Fibroblast of skin of scalp (primary cell): ENCODE results near the gene EXOC4.

Experiments
- DNase-seq: peaks from one replicate; pipeline ENCODE4 v3.0.0-alpha.2; 2013

Gene EXOC4

GRCh38 chr7:134088199-134088598 lies 835.3 kb downstream of the EXOC4 start:
- DNase-seq, result no peak

- DNase-seq, result no peak
These were observed 836.6 kb downstream of the EXOC4 start for GRCh38 chr7:134089446-134089845.

GRCh38 chr7:134098072-134098471 lies 845.2 kb downstream of the EXOC4 start:
- DNase-seq, result no peak

GRCh38 chr7:134101716-134102115 lies 848.8 kb downstream of the EXOC4 start:
- no peak for DNase-seq

- DNase-seq, result no peak
These were observed 851.3 kb downstream of the EXOC4 start for GRCh38 chr7:134104166-134104565.

GRCh38 chr7:134105841-134106240 lies 853.0 kb downstream of the EXOC4 start:
- DNase-seq, result no peak

GRCh38 chr7:134108802-134109201 lies 855.9 kb downstream of the EXOC4 start:
- DNase-seq, result no peak

- DNase-seq, result no peak
These were observed 860.8 kb downstream of the EXOC4 start for GRCh38 chr7:134113655-134114054.

- no peak for DNase-seq
These were observed 862.1 kb downstream of the EXOC4 start for GRCh38 chr7:134114992-134115391.
